CD4-positive, alpha-beta T cell treated with Interleukin-12 subunit alpha and Interleukin-12 subunit beta, for 1 hour (primary cell): Measurements from ENCODE around the gene MOB1A.
"Not testable (repeated sequence)": the region's sequence is repeated elsewhere in the genome, so short reads cannot be mapped to it uniquely, and the experiment has no call there.

Source experiments
- DNase-seq: peaks from one replicate; pipeline ENCODE4 v3.0.0-alpha.2; 2020

The MOB1A gene

GRCh38 chr2:74178211-74179062 is at the start of gene MOB1A:
Gene MOB1A (minus strand): TSS chr2:74178879. CDS start chr2:74178674, 205 bp downstream.
- DNase-seq, result peak; percentile 98

- no peak for DNase-seq
Measured at GRCh38 chr2:74227646-74228045, 49.0 kb upstream of the MOB1A start.

GRCh38 chr2:74226648-74227213 is 48.1 kb upstream of the MOB1A start:
- DNase-seq, result no peak

GRCh38 chr2:74225698-74226459 is 47.2 kb upstream of the MOB1A start:
- no peak for DNase-seq

- DNase-seq, result no peak
Measured at GRCh38 chr2:74223941-74224770, 45.5 kb upstream of the MOB1A start.

GRCh38 chr2:74222300-74222650 is 43.6 kb upstream of the MOB1A start:
- DNase-seq, result no peak

GRCh38 chr2:74221604-74222299 is 43.1 kb upstream of the MOB1A start:
- no peak for DNase-seq

GRCh38 chr2:74221091-74221490 is 42.4 kb upstream of the MOB1A start:
- no peak for DNase-seq

GRCh38 chr2:74219846-74220486 is 41.3 kb upstream of the MOB1A start:
- no peak for DNase-seq

- DNase-seq, result no peak
Measured at GRCh38 chr2:74216642-74217041, 38.0 kb upstream of the MOB1A start.

GRCh38 chr2:74215771-74216170 is 37.1 kb upstream of the MOB1A start:
- not testable (repeated sequence) for DNase-seq

- DNase-seq, result no peak
Measured at GRCh38 chr2:74212702-74213410, 34.2 kb upstream of the MOB1A start.

- peak; percentile 61 for DNase-seq
Measured at GRCh38 chr2:74206180-74206688, 27.6 kb upstream of the MOB1A start.

- DNase-seq, result peak; percentile 36
Measured at GRCh38 chr2:74205596-74205995, 26.9 kb upstream of the MOB1A start.

- DNase-seq, result no peak
Measured at GRCh38 chr2:74205113-74205512, 26.4 kb upstream of the MOB1A start.

- no peak for DNase-seq
Measured at GRCh38 chr2:74204436-74204835, 25.8 kb upstream of the MOB1A start.

GRCh38 chr2:74201596-74201995 is 22.9 kb upstream of the MOB1A start:
- DNase-seq, result no peak

GRCh38 chr2:74201196-74201595 is 22.5 kb upstream of the MOB1A start:
- no peak for DNase-seq

- DNase-seq, result peak; percentile 16
Measured at GRCh38 chr2:74199871-74200305, 21.2 kb upstream of the MOB1A start.

GRCh38 chr2:74199275-74199701 is 20.6 kb upstream of the MOB1A start:
- DNase-seq, result no peak
